Fibroblast of villous mesenchyme (primary cell): ENCODE data around the gene SRPK2. TPM values are rescaled to one million over a fixed set of nuclear protein-coding genes. Genes with fewer than 3 reads are reported as not detected.

Experiments
- DNase-seq: peaks from one replicate; pipeline ENCODE4 v3.0.0-alpha.2; 2010; ENCODE audit warnings: low read depth
- H3K4me3 ChIP-seq: 2 replicates; pipeline ENCODE4 v1.5.1; 2011; ENCODE audit warnings: low read depth, mild to moderate bottlenecking, low read length
- total RNA-seq: library from RNA; depleted of rRNA; stranded (reverse); fragments of >200 nt; gene quantifications from 2 replicates; pipeline ENCODE4 v1.2.3, GENCODE V29; 2012
- TF ChIP-seq, protein P1 (sequence below): IDR thresholded peaks from 2 replicates; pipeline ENCODE4 v1.5.1; 2012; ENCODE audit warnings: low read depth, mild to moderate bottlenecking, low read length; ENCODE audit not compliant: insufficient read depth

Gene SRPK2
- total RNA-seq, 1 donor: 60.9 TPM

DNA sequence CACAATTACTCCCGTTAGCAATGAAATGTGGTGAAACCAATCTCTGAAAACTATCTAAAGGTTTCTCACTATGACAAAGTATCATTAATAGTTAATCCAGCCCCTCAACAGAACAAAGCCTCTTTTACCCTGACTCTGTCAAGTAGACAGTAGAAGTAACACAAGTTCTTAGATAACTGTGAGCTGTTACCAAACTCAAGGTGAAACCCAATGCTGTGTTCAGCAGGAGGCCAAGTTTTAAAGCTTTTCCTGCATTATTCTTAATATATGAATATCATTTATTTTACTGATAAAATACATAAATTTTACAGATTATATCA lies 109.1 kb downstream of the SRPK2 start:
- no peak overlapping the region for H3K4me3 ChIP-seq
- TF ChIP-seq, protein P1, sequence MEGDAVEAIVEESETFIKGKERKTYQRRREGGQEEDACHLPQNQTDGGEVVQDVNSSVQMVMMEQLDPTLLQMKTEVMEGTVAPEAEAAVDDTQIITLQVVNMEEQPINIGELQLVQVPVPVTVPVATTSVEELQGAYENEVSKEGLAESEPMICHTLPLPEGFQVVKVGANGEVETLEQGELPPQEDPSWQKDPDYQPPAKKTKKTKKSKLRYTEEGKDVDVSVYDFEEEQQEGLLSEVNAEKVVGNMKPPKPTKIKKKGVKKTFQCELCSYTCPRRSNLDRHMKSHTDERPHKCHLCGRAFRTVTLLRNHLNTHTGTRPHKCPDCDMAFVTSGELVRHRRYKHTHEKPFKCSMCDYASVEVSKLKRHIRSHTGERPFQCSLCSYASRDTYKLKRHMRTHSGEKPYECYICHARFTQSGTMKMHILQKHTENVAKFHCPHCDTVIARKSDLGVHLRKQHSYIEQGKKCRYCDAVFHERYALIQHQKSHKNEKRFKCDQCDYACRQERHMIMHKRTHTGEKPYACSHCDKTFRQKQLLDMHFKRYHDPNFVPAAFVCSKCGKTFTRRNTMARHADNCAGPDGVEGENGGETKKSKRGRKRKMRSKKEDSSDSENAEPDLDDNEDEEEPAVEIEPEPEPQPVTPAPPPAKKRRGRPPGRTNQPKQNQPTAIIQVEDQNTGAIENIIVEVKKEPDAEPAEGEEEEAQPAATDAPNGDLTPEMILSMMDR: no peak
- DNase-seq: no peak

DNA sequence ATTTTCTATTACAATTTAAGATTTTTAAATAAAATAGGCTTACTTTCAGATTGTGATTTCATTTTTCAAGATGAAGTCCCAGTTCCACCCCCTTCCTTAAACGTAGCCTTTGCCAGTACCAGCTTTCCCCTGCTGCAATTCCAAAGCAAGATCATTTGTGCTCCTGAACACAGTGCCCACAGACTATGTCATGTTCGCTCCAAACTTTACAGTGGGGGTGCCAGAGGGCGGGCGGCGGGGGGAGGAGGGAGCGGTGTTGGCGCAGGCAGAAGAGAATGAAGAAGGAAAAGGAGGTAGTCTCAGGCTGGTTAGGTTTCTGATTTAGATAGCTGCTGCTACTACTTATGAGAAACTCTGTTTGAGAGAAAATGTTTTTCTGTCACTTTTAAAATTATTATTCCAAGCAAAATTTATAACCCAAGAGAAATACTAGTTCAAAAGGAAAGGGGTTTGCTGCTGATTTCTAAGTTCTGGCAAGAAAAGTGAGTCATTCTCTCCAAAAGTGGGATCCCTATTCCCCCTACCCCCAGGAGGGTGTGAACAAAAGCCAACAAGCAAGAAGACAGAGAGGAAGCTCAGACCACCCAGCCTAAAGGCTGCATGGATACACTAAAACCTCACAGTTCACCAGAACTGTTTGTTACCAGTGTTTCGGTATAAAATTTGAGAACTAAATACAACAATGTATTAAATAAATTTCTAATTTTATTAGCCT lies 109.6 kb downstream of the SRPK2 start:
- H3K4me3 ChIP-seq: no peak overlapping the region
- TF ChIP-seq, protein P1: no peak

DNA sequence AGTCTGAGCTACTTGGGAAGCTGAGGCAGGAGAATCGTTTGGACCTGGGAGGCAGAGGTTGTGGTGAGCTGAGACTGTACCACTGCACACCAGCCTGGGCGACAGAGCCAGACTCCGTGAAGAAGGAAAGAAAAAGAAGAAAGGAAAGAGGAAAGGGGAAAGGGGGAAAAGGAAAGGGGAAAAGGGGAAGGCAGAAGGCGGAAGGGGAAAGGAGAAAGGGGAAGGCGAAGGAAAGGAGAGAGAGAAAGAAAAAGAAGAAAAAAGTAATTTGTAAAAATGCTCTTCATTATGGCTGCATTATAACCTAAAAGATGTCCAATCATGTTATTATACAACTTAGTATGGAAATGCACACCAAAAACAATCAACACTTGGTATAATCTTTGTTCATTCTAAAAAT lies 110.2 kb downstream of the SRPK2 start:
- no peak for DNase-seq
- TF ChIP-seq, protein P1: no peak
- H3K4me3 ChIP-seq: no peak overlapping the region

More for the DNA sequence above, 109.6 kb downstream of the SRPK2 start:
- DNase-seq: no peak

DNA sequence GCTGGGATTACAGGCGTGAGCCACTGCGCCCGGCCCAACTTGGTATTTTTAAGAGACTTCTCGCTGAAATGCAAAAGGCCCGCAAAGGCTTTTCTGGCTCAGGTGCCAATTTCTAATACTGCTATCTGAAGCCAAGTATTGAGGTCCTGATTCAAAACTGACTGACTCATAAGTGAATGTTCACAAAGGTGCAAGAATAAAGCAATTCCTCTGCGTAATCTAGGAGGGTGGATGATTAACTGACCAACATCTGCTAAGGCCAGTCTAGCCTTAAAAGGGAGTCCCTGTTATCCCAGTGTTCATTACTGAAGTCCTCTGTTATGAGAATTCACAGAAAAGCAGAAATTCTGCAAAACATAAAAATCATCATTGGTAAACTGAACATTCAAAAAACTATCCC lies 111.4 kb downstream of the SRPK2 start:
- no peak overlapping the region for H3K4me3 ChIP-seq
- no peak for DNase-seq
- TF ChIP-seq, protein P1: no peak

DNA sequence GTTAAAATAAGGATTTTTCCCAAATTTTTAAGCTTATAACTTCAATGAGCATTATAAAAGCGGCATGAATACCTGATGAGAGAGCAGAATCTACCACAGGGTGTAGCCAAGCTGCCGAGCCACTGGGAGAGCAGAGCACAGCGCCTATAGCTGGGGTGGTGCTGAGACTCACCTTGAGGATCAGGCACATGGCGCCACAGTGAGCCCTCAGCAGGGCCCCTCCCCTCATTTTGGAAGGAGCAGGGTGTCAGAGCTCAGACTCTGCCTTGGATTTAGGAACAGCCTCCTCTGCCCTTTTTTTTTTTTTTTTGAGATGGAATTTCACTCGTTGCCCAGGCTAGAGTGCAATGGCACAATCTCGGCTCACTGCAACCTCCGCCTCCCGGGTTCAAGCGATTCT lies 118.6 kb downstream of the SRPK2 start:
- TF ChIP-seq, protein P1: no peak
- no peak for DNase-seq
- H3K4me3 ChIP-seq: no peak overlapping the region

DNA sequence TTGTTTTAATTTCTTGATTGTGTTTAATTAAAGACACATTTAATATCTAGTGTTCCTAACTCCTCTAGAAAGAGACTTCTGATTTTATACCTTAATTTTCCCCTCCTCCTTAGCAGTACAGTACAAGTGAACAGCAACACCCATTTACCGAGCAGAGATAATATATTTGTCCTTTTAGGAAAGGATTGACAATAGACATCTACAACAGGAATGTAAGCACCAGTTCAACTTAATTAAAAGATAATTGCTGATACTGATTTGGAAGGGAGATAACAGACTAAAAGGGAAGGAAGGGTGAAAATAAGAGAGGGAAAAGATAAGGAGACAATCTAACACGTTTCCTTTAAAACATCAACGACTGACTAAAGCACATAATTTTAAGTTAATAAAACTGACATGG lies 119.3 kb downstream of the SRPK2 start:
- peak; percentile 30 for DNase-seq
- H3K4me3 ChIP-seq: peak overlapping the region; percentile 57
- TF ChIP-seq, protein P1: no peak
